ENCODE results near the gene HDGFL2.

Gene HDGFL2

DNA sequence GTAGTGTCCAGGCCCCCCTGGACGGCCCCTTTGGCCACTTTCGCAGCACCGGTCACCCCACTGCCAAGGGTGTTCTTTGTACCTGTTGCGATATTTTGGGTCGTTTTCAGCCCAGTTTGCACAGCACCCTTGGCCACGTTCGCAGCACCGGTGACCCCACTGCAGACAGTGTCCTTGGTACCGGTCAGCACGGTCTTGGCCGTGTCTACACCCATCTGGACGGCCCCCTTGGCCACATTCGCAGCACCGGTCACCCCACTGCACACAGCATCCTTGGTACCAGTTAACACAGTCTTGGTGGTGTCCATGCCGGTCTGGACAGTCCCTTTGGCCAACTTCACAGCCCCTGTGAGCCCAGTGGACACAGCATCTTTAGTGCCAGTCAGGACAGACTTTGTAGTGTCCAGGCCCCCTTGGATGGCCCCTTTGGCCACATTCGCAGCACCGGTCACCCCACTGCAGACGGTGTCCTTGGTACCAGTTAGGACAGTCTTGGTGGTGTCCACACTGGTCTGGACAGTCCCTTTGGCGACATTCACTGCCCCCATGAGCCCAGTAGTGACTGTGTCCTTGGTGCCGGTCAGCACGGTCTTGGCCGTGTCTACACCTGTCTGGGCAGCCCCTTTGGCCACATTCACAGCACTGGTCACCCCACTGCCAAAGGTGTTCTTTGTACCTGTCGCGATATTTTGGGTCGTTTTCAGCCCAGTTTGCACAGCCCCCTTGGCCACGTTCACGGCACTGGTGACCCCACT is 39.4 kb downstream of the HDGFL2 start:
- no peak overlapping the region for H3K4me3 ChIP-seq
- TF ChIP-seq, protein P1, sequence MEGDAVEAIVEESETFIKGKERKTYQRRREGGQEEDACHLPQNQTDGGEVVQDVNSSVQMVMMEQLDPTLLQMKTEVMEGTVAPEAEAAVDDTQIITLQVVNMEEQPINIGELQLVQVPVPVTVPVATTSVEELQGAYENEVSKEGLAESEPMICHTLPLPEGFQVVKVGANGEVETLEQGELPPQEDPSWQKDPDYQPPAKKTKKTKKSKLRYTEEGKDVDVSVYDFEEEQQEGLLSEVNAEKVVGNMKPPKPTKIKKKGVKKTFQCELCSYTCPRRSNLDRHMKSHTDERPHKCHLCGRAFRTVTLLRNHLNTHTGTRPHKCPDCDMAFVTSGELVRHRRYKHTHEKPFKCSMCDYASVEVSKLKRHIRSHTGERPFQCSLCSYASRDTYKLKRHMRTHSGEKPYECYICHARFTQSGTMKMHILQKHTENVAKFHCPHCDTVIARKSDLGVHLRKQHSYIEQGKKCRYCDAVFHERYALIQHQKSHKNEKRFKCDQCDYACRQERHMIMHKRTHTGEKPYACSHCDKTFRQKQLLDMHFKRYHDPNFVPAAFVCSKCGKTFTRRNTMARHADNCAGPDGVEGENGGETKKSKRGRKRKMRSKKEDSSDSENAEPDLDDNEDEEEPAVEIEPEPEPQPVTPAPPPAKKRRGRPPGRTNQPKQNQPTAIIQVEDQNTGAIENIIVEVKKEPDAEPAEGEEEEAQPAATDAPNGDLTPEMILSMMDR (IDR thresholded peaks at IDR 0.05), result no peak
- no peak overlapping the region for H3K27ac ChIP-seq
- no peak for DNase-seq (ENCODE audit: low spot score)

DNA sequence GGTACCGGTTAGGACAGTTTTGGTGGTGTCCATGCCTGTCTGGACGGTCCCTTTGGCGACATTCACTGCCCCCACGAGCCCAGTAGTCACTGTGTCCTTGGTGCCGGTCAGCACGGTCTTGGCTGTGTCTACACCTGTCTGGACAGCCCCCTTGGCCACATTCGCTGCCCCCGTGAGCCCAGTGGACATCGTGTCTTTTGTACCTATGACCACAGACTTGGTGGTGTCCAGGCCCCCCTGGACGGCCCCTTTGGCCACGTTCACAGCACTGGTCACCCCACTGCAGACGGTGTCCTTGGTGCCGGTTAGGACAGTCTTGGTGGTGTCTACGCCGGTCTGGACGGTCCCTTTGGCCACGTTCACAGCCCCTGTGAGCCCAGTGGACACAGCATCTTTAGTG is 40.0 kb downstream of the HDGFL2 start:
- Histone ChIP-seq H3K27ac (no peak overlapping the region), H3K4me3 (no peak overlapping the region)
- TF ChIP-seq, protein P1 (IDR thresholded peaks at IDR 0.05), result no peak
- peak; percentile 72 for DNase-seq (ENCODE audit: low spot score)

DNA sequence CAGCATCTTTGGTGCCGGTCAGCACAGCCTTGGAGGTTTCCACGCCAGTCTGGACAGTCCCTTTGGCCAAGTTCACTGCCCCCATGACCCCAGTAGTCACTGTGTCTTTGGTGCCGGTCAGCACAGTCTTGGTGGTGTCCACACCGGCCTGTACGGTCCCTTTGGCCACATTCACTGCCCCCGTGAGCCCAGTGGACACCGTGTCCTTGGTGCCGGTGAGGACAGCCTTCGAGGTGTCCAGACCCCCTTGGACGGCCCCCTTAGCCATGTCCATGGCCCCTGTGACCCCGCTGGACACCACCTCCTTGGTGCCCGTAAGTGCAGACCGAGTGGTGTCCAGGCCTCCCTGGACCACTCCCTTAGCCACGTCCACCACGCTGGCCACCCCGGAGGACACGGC is 41.2 kb downstream of the HDGFL2 start:
- Histone ChIP-seq H3K4me3 (no peak overlapping the region), H3K27ac (no peak overlapping the region)
- TF ChIP-seq, protein P1 (IDR thresholded peaks at IDR 0.05), result no peak
- no peak for DNase-seq (ENCODE audit: low spot score)

DNA sequence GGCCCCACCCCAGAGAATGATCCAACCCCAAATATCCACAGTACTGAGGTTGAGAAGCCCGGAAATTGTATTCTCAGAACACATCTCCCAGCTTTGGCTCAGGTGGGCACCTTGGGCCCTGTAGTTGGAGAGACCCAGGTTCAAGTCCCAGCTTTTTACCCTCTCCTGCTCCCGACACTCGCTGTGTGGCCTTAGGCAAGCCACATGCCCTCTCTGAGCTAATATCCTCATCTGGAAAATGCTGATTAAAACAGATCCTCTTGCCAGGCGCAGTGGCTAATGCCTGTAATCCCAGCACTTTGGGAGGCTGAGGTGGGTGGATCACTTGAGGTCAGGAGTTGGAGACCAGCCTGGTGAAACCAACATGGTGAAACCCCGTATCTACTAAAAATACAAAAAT is 43.6 kb downstream of the HDGFL2 start:
- TF ChIP-seq, protein P1 (IDR thresholded peaks at IDR 0.05), result no peak
- H3K4me3 ChIP-seq, result no peak overlapping the region
- DNase-seq (ENCODE audit: low spot score), result no peak
- no peak overlapping the region for H3K27ac ChIP-seq

DNA sequence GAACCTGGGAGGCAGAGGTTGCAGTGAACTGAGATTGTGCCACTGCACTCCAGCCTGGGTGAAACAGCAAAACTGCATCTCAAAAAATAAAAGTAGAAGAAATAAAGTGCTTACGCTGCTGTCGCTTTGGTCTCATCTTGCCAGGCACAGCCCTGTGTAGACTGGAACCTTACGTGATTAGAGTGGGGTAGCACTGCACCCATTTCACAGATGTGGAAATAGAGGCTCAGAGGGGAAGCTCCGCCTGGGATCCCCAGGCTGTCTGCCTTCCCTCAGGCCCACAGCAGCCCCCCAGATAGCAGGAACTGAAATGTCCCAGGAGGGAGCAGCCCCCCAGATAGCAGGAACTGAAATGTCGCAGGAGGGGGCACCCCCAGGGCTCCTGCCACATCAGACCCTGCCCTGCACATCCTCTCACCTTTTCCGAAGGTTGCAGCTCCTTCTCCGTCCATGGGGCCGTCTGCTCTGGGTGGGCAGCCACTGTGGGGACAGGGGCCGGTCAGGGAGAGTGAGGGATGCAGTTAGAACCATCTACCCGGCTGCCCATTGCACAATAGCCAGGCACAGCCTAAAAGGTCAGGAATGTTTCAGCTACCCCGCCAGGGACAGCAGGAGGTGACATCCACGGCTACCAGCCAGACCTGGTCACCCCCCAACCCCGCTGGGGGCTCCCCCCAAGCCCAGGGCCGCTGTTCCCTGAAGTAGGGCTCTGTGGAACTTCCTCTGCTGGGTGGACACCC is 44.3 kb downstream of the HDGFL2 start:
- TF ChIP-seq, protein P1 (IDR thresholded peaks at IDR 0.05), result no peak
- no peak for DNase-seq (ENCODE audit: low spot score)
- H3K27ac ChIP-seq, result no peak overlapping the region
- H3K4me3 ChIP-seq, result no peak overlapping the region

DNA sequence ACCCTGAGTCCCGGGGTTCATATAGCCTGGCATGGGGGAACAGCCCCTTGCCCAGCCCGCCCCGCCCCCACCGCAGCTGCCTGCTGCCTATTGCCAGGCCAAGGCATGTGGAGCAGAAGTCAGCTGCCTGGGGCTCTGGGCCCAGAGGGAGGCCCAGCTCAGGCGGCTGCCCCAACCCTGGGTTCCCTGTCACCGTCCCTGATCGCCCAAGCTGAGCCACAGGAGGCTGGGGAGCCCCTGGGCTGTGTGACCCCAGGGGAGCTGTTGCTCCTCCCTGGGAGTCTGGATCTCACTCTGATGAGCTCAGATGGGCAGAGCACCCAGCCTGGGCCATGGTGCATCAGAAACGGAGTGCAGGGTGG is 44.8 kb downstream of the HDGFL2 start:
- DNase-seq (ENCODE audit: low spot score), result no peak
- Histone ChIP-seq H3K27ac (no peak overlapping the region), H3K4me3 (no peak overlapping the region)
- TF ChIP-seq, protein P1 (IDR thresholded peaks at IDR 0.05), result no peak
